ENCODE measurements around the gene GUK1. TPM values are rescaled to one million over a fixed set of nuclear protein-coding genes. Genes with fewer than 3 reads are reported as not detected.

Gene GUK1, protein sequence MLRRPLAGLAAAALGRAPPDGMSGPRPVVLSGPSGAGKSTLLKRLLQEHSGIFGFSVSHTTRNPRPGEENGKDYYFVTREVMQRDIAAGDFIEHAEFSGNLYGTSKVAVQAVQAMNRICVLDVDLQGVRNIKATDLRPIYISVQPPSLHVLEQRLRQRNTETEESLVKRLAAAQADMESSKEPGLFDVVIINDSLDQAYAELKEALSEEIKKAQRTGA
- total RNA-seq, result 488 and 596 TPM in 2 replicates

GRCh38 chr1:228139931-228140723 is at the start of gene GUK1:
TSS of gene GUK1 (plus strand) at chr1:228140279. CDS start at chr1:228140303, 24 bp downstream.

GRCh38 chr1:228102791-228103620 is 37.1 kb upstream of the GUK1 start, which contains the start of gene C1orf35:
TSS of gene C1orf35 (minus strand) at chr1:228103325. CDS start at chr1:228103227, 98 bp downstream.

DNA sequence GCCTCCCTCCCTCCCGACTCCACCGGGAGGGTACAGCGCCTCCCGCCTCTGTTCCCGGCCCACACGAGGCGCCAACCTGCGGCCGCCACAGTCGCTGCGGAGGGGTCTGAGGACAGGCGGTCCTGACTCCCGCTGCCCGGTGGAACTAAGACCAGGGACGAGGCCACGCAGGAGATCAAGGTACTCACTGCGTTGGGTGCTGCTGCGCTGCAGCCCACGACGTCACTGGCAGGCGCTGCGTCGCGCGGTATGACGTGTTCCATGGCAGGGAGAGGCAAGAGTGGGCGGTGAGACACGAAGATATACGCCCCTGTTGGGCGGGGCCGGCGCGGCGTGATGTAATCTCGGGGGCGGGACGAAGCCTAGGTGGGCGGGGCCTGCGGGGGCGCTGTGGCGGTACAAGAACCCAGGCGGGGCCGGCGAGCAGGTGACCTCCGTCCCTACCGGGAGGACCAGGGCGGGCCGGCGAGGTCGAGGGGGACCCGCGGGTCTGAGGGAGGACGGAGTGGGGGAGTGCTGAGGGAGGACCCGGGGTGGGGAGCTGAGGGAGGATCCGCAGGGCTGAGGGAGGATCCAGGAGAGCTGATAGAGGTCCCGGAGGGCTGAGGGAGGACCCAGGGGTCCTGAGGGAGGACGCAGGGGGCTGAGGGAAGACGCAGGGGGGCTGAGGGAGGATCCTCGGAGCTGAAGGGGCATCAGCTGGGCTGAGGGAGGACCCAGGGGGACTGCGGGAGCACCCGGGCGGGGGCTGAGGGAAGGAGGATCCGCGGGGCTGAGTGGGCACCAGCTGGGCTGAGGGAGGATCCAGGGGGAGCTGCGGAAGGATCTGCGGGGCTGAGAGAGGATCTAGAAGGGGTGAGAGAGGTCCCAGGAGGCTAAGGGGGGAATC is 30.8 kb upstream of the GUK1 start, which contains the start of gene MRPL55:
TSS of gene MRPL55 (minus strand) at position 227 of the 889 bp plus-strand sequence. CDS start 1,039 bp downstream, outside the sequence.

DNA sequence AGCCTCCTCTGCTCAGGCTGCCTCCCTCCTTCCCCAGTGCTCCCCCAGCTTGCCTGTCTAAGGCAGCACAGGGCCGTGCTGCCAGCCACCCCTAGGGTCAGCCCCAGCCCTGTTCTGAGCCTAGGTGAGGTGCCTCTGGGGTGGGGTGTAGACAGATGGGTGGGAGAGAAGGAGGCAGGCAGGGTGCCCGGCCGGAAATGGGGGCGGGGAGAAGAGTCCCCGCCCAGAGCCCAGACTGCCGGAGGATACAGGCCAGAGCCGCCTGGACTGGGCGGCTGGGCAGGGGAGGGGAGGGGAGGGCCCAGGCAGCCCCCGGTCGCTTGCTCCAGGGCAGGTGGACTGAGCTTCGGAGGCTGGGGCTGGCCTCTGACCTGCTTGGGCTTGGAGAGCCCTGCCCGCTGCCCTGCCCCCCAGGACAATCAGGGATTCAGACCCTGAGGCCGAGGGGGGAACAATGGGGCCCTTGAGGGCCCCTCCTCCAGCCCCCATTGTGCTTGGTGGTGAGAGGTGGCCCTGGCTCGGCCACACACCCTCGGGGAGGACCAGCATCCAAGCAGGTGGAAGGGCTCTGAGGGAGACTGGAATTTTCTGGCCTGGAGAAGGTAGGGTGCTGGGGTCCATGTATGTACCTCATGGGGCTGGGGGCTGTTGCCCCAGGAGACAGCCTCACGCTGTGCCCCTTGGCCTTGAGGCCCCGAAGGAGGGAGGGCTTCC is 9.5 kb downstream of the GUK1 start, which contains the start of gene GJC2:
TSS of gene GJC2 (plus strand) at position 525 of the 714 bp plus-strand sequence. CDS start 7,829 bp downstream, outside the sequence.

DNA sequence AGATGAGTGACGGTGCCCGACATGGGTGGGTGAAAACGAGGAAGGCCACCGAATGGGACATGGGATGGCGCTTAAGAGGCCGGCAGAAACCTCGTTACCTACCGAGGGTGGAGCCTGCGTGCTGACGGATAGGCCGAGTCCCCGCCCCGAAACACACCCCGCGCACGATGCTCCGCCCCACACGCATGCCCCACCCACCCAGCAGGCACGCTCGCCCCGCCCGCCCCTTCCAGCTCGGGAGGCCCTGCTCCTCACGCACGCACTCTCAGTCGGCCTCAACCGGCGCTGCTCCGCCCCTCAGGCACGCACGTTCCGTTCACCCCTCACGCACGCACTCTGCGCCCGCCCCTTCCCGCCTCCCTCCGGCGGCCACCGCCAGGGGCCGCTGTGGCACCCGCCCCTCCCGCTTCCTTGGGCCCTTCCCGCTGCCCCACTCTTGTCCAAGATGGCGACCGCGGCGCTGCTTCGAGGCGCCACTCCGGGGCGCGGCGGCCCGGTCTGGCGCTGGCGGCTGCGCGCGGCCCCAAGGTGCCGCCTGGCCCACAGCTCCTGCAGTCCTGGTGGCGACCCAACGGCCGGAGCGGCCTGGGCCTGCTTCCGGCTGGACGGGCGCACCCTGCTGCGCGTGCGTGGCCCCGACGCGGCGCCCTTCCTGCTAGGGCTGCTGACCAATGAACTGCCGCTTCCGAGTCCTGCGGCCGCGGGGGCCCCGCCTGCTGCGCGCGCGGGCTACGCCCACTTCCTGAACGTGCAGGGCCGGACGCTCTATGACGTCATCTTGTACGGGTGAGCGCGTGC is 25.5 kb downstream of the GUK1 start, which contains the start of gene IBA57:
TSS of gene IBA57 (plus strand) at position 433 of the 798 bp plus-strand sequence. CDS start at position 446, 13 bp downstream.

Other genes starting within 250 kb of the GUK1 start
- gene WNT9A, start 192.3 kb upstream of the GUK1 start, total RNA-seq, result 0.28 and 0.38 TPM in 2 replicates
- gene WNT3A, start 133.3 kb upstream of the GUK1 start, total RNA-seq, result not detected in 2 replicates
- 225 and 647 TPM in 2 replicates for gene ARF1, start 57.6 kb upstream of the GUK1 start, total RNA-seq
- gene C1orf35, start 37.0 kb upstream of the GUK1 start, total RNA-seq, result 7.0 and 13.4 TPM in 2 replicates
- gene MRPL55, start 31.0 kb upstream of the GUK1 start, total RNA-seq, result 69.1 and 72.9 TPM in 2 replicates
- 2.7 and 3.1 TPM in 2 replicates for gene GJC2, start 9.7 kb downstream of the GUK1 start, total RNA-seq
- gene IBA57, start 25.5 kb downstream of the GUK1 start, total RNA-seq, result 2.3 and 4.0 TPM in 2 replicates
- gene OBSCN, start 67.8 kb downstream of the GUK1 start, total RNA-seq, result 2.9 and 10.1 TPM in 2 replicates

Measured in regular cardiac myocyte (primary cell).